GM12878 (cell line): Measurements from ENCODE around the gene RAPGEF6. TPM values are rescaled to one million over a fixed set of nuclear protein-coding genes. Genes with fewer than 3 reads are reported as not detected.

Source experiments
- ATAC-seq: fragments of 200-7000 bp; cut with Tn5 transposase; 3 replicates; pipeline ENCODE4 v1.9.1; 2020; ENCODE audit warnings: mild to moderate bottlenecking, moderate library complexity
- BruUV-seq: library from RNA; stranded (reverse); fragments of 400-500 nt; replicated peaks from 2 replicates; lab custom pipeline; 2021; lab: Mats Ljungman, UMichigan
- CTCF ChIA-PET: fragments of 300-600 bp; sonication (Branson Sonifier 250); formaldehyde crosslinking; extraction: SDS; loops from one replicate; lab custom pipeline; 2021; ENCODE audit warnings: inconsistent platforms; lab: Yijun Ruan, JAX
- POLR2A ChIA-PET: fragments of 350-600 bp; formaldehyde crosslinking; extraction: SDS; loops from one replicate; lab custom pipeline; 2021; ENCODE audit warnings: inconsistent platforms; lab: Charles Lee
- RAD21 ChIA-PET: fragments of 300-600 bp; sonication (Branson Sonifier 250); formaldehyde crosslinking; loops from one replicate; lab custom pipeline; 2023; ENCODE audit warnings: antibody characterized with exemption; ENCODE audit not compliant: unreplicated experiment; lab: Charles Lee
- SMC1A ChIA-PET: fragments of 300-600 bp; sonication (Branson Sonifier 250); formaldehyde crosslinking; loops from one replicate; lab custom pipeline; 2023; ENCODE audit not compliant: unreplicated experiment, uncharacterized antibody; lab: Charles Lee
- DNase-seq: peaks from one replicate; pipeline ENCODE4 v3.0.0-alpha.2; 2011; ENCODE audit warnings: low read depth, low spot score
- FAIRE-seq: peaks from 3 replicates; lab custom pipeline; 2011; peaks lifted over from hg19 to GRCh38; lab: Jason Lieb, UNC
- H2AFZ ChIP-seq: 2 replicates; pipeline ENCODE4 v1.6.0; 2011; ENCODE audit warnings: low read depth, low read length, control low read depth; ENCODE audit not compliant: control insufficient read depth
- H3K27ac ChIP-seq: 2 replicates; pipeline ENCODE4 v1.5.1; 2011; ENCODE audit warnings: control low read depth; ENCODE audit not compliant: control insufficient read depth, insufficient read depth
- H3K27me3 ChIP-seq, 2 experiments: replicated peaks in 1 of 2; 2 replicates each; pipeline versions ENCODE4 v1.6.0 to v1.6.1; 2011; ENCODE audit warnings: low read length in 1 of 2; ENCODE audit not compliant: control insufficient read depth in 2 of 2, insufficient read depth in 2 of 2
- H3K36me3 ChIP-seq, 2 experiments: 2 replicates each; pipeline ENCODE4 v1.5.1; 2011; ENCODE audit warnings: low read length in 1 of 2; ENCODE audit not compliant: control insufficient read depth in 2 of 2, insufficient read depth in 2 of 2
- H3K4me1 ChIP-seq: 2 replicates; pipeline ENCODE4 v1.6.1; 2011; ENCODE audit warnings: mild to moderate bottlenecking, low read length, moderate library complexity, mixed read lengths; ENCODE audit not compliant: control insufficient read depth, insufficient read depth
- H3K4me2 ChIP-seq: 2 replicates; pipeline ENCODE4 v1.6.0; 2011; ENCODE audit warnings: control low read depth; ENCODE audit not compliant: control insufficient read depth, insufficient read depth
- H3K4me3 ChIP-seq: fragments of 200-600 bp; sonication (generic); 2 replicates; pipeline ENCODE4 v1.5.1; 2016
- H3K79me2 ChIP-seq: 2 replicates; pipeline ENCODE4 v1.6.0; 2011; ENCODE audit warnings: low read length; ENCODE audit not compliant: control insufficient read depth, insufficient read depth
- H3K9ac ChIP-seq: 2 replicates; pipeline ENCODE4 v1.8.0; 2011; ENCODE audit warnings: low read length, control low read depth, mixed read lengths; ENCODE audit not compliant: control insufficient read depth, insufficient read depth
- H3K9me3 ChIP-seq: replicated peaks from 3 replicates; pipeline ENCODE4 v1.5.1; 2011; ENCODE audit warnings: mild to moderate bottlenecking, low read length; ENCODE audit not compliant: control insufficient read depth, insufficient read depth
- H4K20me1 ChIP-seq: 2 replicates; pipeline ENCODE4 v1.6.0; 2011; ENCODE audit not compliant: control insufficient read depth, insufficient read depth
- ATF7 ChIP-seq: fragments of 450-650 bp; IDR thresholded peaks from 2 replicates; pipeline ENCODE4 v1.6.1; 2016; ENCODE audit warnings: low read depth, mild to moderate bottlenecking
- BRCA1 ChIP-seq: IDR thresholded peaks from 2 replicates; pipeline ENCODE4 v1.6.1; 2011; ENCODE audit warnings: low read depth, low read length, improper control_type of control experiment
- CTCF ChIP-seq, 3 experiments: IDR thresholded peaks in 2 of 3; conservative IDR thresholded peaks in 1 of 3; 2 replicates each; pipeline ENCODE4 v1.5.1; 2011; ENCODE audit warnings: low read depth in 3 of 3, low read length in 3 of 3, mild to moderate bottlenecking in 3 of 3, control low read depth in 2 of 3, moderate library complexity in 2 of 3, inconsistent platforms in 1 of 3, mixed read lengths in 1 of 3; ENCODE audit not compliant: control insufficient read depth in 2 of 3, insufficient read depth in 1 of 3; ENCODE audit errors: extremely low read depth in 1 of 3
- DPF2 ChIP-seq: fragments of 450-650 bp; IDR thresholded peaks from 2 replicates; pipeline ENCODE4 v1.6.1; 2017; ENCODE audit warnings: mild to moderate bottlenecking
- ESRRA ChIP-seq: IDR thresholded peaks from 2 replicates; pipeline ENCODE4 v1.6.1; 2012; ENCODE audit warnings: mild to moderate bottlenecking, low read length, improper control_type of control experiment
- HDGF ChIP-seq: fragments of 450-650 bp; IDR thresholded peaks from 2 replicates; pipeline ENCODE4 v1.6.1; 2016; ENCODE audit warnings: antibody characterized with exemption
- NFYB ChIP-seq: IDR thresholded peaks from 2 replicates; pipeline ENCODE4 v1.6.1; 2011; ENCODE audit warnings: low read depth, mild to moderate bottlenecking, low read length, improper control_type of control experiment, moderate library complexity; ENCODE audit not compliant: insufficient read depth
- NR2C2 ChIP-seq: IDR thresholded peaks from 2 replicates; pipeline ENCODE4 v1.6.1; 2011; ENCODE audit warnings: borderline replicate concordance, low read depth; ENCODE audit not compliant: control insufficient read depth, insufficient read length
- PML ChIP-seq: IDR thresholded peaks from 2 replicates; pipeline ENCODE4 v1.6.1; 2012; ENCODE audit warnings: low read length, inconsistent platforms
- RAD21 ChIP-seq: IDR thresholded peaks from 2 replicates; pipeline ENCODE4 v1.6.1; 2011; ENCODE audit warnings: mild to moderate bottlenecking, low read depth, low read length, moderate library complexity; ENCODE audit not compliant: insufficient read depth
- SIN3A ChIP-seq: IDR thresholded peaks from 2 replicates; pipeline ENCODE4 v1.6.1; 2012; ENCODE audit warnings: low read depth, low read length, improper control_type of control experiment
- SUZ12 ChIP-seq: fragments of 200-600 bp; sonication (generic); IDR thresholded peaks from one replicate; pipeline ENCODE4 v1.6.1; 2018; ENCODE audit warnings: antibody characterized with exemption, mild to moderate bottlenecking; ENCODE audit not compliant: unreplicated experiment
- ZBTB11 ChIP-seq: fragments of 450-650 bp; formaldehyde crosslinking; IDR thresholded peaks from 2 replicates; pipeline ENCODE4 v1.5.0; 2022; ENCODE audit warnings: mild to moderate bottlenecking, missing genetic modification characterization
- ZBTB40 ChIP-seq: fragments of 450-650 bp; IDR thresholded peaks from 2 replicates; pipeline ENCODE4 v1.6.1; 2016; ENCODE audit warnings: mild to moderate bottlenecking, moderate library complexity, borderline replicate concordance
- ZNF622 ChIP-seq: fragments of 450-650 bp; IDR thresholded peaks from 2 replicates; pipeline ENCODE4 v1.6.1; 2017; ENCODE audit warnings: mild to moderate bottlenecking, inconsistent platforms
- ZZZ3 ChIP-seq: IDR thresholded peaks from 2 replicates; pipeline ENCODE4 v1.6.1; 2011; ENCODE audit warnings: low read depth; ENCODE audit not compliant: control insufficient read depth, insufficient read length
- WGBS: methylation state at CpG from one replicate; pipeline ENCODE4 v1.1.6; 2016; ENCODE audit warnings: low lambda C conversion rate; ENCODE audit not compliant: insufficient replicate concordance, insufficient coverage; ENCODE audit errors: missing lambda C conversion rate; 5-methylcytosine and 5-hydroxymethylcytosine counted together
- in situ Hi-C: fragments of 300-500 bp; cut with MboI; formaldehyde crosslinking; loops from 9 replicates; pipeline ENCODE4 v1.14.3; 2018; ENCODE audit warnings: mixed read lengths
- intact Hi-C: fragments of 100-400 bp; cut with micrococcal nuclease; formaldehyde crosslinking; loops from one replicate; pipeline ENCODE4 v1.14.2; 2022; ENCODE audit not compliant: unreplicated experiment
- polyA plus RNA-seq, 11 experiments: library from polyadenylated mRNA; depleted of rRNA in 4 of 11; unstranded in 6 of 11; stranded (reverse) in 5 of 11; fragments of >200 nt; fragmentation: Nextera tagmentation in 4 of 11; fragmentation: Illumina TruSeq in 1 of 11; extraction: Ambion mirVana in 4 of 11; extraction: Trizol in 1 of 11; gene quantifications; 1 replicate in 1 of 11; 2 replicates in 10 of 11; pipeline versions ENCODE4 v1.2.1 to v1.2.3, GENCODE V29; 2011 to 2016; ENCODE audit warnings: inconsistent platforms in 2 of 11, missing spikeins in 2 of 11, low read depth in 1 of 11
- total RNA-seq, 4 experiments: library from RNA; depleted of rRNA in 3 of 4; stranded (reverse); fragments of >200 nt in 3 of 4; fragmentation: Illumina TruSeq in 1 of 4; extraction: Trizol in 1 of 4; gene quantifications; 2 replicates each; pipeline versions ENCODE4 v1.2.1 to v1.2.3, GENCODE V29; 2013 to 2021

Gene RAPGEF6
- total and polyA plus RNA-seq, 10 of the 15 experiments (the other 5 are each of a cell fraction or from before 2014, with no cell fraction given) = 2.9 to 24.0 (median 14.2) TPM

- BruUV-seq = no TSS peak
- Histone ChIP-seq H3K4me1 (peaks cover 4% of the 10 kb centered on the region; the same call in 1 of the 2 replicates), H4K20me1 (no peaks in the 10 kb centered on the region), H3K4me2 (no peak overlapping the region), H3K9me3 (no peaks in the 10 kb centered on the region), H3K79me2 (no peaks in the 10 kb centered on the region), H3K36me3 (peaks cover 5 to 28% of the 10 kb centered on the region in 2 experiments; a peak in 3 of 4 replicates), H3K27ac (no peak overlapping the region), H2AFZ (no peak overlapping the region), H3K27me3 (no peaks in the 10 kb centered on the region), H3K9ac (no peak overlapping the region), H3K4me3 (no peak overlapping the region)
- WGBS = 96% methylated on average over 2 of the region's 2 CpGs
- no peak for DNase-seq
- no peak for ATAC-seq
- ChIA-PET CTCF (interaction anchor here (1.0 to 1.4 kb wide), 2 partner anchors 18 to 567 kb away, joined by 3 to 4 read pairs; no protein-coding TSS in a partner anchor), POLR2A (interaction anchor here (0.6 to 0.7 kb wide), 3 partner anchors 18 to 392 kb away, joined by 4 to 5 read pairs (median 4); no protein-coding TSS in a partner anchor), SMC1A (interaction anchor here (1.0 to 1.4 kb wide), 2 partner anchors 19 to 26 kb away, joined by 3 to 4 read pairs; no protein-coding TSS in a partner anchor), RAD21 (no interaction called here)
- intact Hi-C loops (no loop called here), in situ Hi-C loops (no loop called here)
- no peak for FAIRE-seq
- TF ChIP-seq ZZZ3 = no peak
- TF ChIP-seq DPF2 = no peak
- TF ChIP-seq SIN3A = no peak
- no peak for TF ChIP-seq ZBTB40
- no peak for TF ChIP-seq PML
- TF ChIP-seq BRCA1 = no peak
- TF ChIP-seq ZBTB11 (CRISPR knock-in tag) = no peak
- no peak for TF ChIP-seq RAD21
- TF ChIP-seq CTCF (IDR thresholded peaks at IDR 0.05 in 2 of 3, conservative IDR thresholded peaks at IDR 0.05 in 1 of 3; ENCODE audit: control insufficient read depth in 2 of 3, extremely low read depth in 1 of 3, insufficient read depth in 1 of 3, low read depth in 3 of 3, low read length in 3 of 3) = no peak
- no peak for TF ChIP-seq HDGF
- TF ChIP-seq NR2C2 = no peak
- TF ChIP-seq SUZ12 = no peak
- TF ChIP-seq ATF7 = no peak
- no peak for TF ChIP-seq ESRRA
- no peak for TF ChIP-seq ZNF622
- TF ChIP-seq NFYB = no peak
Observed at GRCh38 chr5:131441184-131441583, 193.8 kb downstream of the RAPGEF6 start.
